Endodermal cell (in vitro differentiated cells): ENCODE data around the gene OR2B6. TPM values are rescaled to one million over a fixed set of nuclear protein-coding genes. Genes with fewer than 3 reads are reported as not detected.

Experiments
- DNase-seq: peaks from one replicate; pipeline ENCODE4 v3.0.0-alpha.2; 2017
- H3K27ac ChIP-seq: 2 replicates; pipeline ENCODE4 v1.5.1; 2013; ENCODE audit warnings: mild to moderate bottlenecking, low read depth, low read length, moderate library complexity
- H3K27me3 ChIP-seq: 2 replicates; pipeline ENCODE4 v1.6.1; 2013; ENCODE audit warnings: mild to moderate bottlenecking, low read length, moderate library complexity; ENCODE audit not compliant: insufficient read depth, control insufficient read depth, poor library complexity, severe bottlenecking
- H3K36me3 ChIP-seq: 2 replicates; pipeline ENCODE4 v1.7.0; 2013; ENCODE audit warnings: mild to moderate bottlenecking, low read length, moderate library complexity; ENCODE audit not compliant: control insufficient read depth, insufficient read depth
- H3K4me1 ChIP-seq: one replicate; pipeline ENCODE4 v1.7.0; 2013; ENCODE audit warnings: low read length; ENCODE audit not compliant: control insufficient read depth, insufficient read depth
- H3K4me3 ChIP-seq: 2 replicates; pipeline ENCODE4 v1.5.1; 2013; ENCODE audit warnings: mild to moderate bottlenecking, low read length, moderate library complexity
- H3K9ac ChIP-seq: 2 replicates; pipeline ENCODE4 v1.6.1; 2013; ENCODE audit warnings: mild to moderate bottlenecking, low read length, moderate library complexity; ENCODE audit not compliant: poor library complexity, severe bottlenecking; ENCODE audit errors: extremely low read depth
- H3K9me3 ChIP-seq: 2 replicates; pipeline ENCODE4 v1.6.1; 2013; ENCODE audit warnings: mild to moderate bottlenecking, low read length, moderate library complexity; ENCODE audit not compliant: control insufficient read depth
- H3K27ac Mint-ChIP-seq: 2 replicates; pipeline ENCODE4 v1.8.0; 2020; ENCODE audit warnings: mixed read lengths
- H3K27me3 Mint-ChIP-seq: 2 replicates; pipeline ENCODE4 v1.8.0; 2021; ENCODE audit warnings: mild to moderate bottlenecking, mixed read lengths; ENCODE audit not compliant: insufficient read depth
- H3K36me3 Mint-ChIP-seq: 2 replicates; pipeline ENCODE4 v1.8.0; 2020; ENCODE audit warnings: low read depth, mixed read lengths
- H3K4me1 Mint-ChIP-seq: 2 replicates; pipeline ENCODE4 v1.8.0; 2020; ENCODE audit warnings: mixed read lengths
- H3K4me3 Mint-ChIP-seq: 2 replicates; pipeline ENCODE4 v1.8.0; 2020; ENCODE audit warnings: mild to moderate bottlenecking, moderate library complexity, mixed read lengths
- H3K9me3 Mint-ChIP-seq: 2 replicates; pipeline ENCODE4 v1.8.0; 2020; ENCODE audit warnings: mild to moderate bottlenecking, mixed read lengths
- whole genome bisulfite sequencing, 2 experiments: methylation state at CpG; one replicate each; pipeline versions ENCODE4 v1.1.5 to v1.1.7; 2013; ENCODE audit warnings: missing lambda C conversion rate in 2 of 2, mixed read lengths in 1 of 2; ENCODE audit not compliant: insufficient coverage in 1 of 2, insufficient read length in 1 of 2; 5-methylcytosine and 5-hydroxymethylcytosine counted together
- total RNA-seq, 2 donors: library from RNA; stranded (reverse); fragmentation: NEBNext Ultra II Directional in 1 of 2; extraction: Animal tissue kit (Norgen Biotek cat#: 25700) in 1 of 2; gene quantifications; 2 replicates in 1 of 2; 3 replicates in 1 of 2; pipeline ENCODE4 v1.2.1, GENCODE V29; 2021
- TF ChIP-seq, protein P1 (sequence below): fragments of 200-600 bp; sonication (generic); conservative IDR thresholded peaks from 2 replicates; pipeline ENCODE4 v1.5.0; 2021; ENCODE audit warnings: antibody characterized with exemption, mild to moderate bottlenecking

Gene OR2B6
- total RNA-seq, 2 donors from 2014 or later, result not detected

DNA sequence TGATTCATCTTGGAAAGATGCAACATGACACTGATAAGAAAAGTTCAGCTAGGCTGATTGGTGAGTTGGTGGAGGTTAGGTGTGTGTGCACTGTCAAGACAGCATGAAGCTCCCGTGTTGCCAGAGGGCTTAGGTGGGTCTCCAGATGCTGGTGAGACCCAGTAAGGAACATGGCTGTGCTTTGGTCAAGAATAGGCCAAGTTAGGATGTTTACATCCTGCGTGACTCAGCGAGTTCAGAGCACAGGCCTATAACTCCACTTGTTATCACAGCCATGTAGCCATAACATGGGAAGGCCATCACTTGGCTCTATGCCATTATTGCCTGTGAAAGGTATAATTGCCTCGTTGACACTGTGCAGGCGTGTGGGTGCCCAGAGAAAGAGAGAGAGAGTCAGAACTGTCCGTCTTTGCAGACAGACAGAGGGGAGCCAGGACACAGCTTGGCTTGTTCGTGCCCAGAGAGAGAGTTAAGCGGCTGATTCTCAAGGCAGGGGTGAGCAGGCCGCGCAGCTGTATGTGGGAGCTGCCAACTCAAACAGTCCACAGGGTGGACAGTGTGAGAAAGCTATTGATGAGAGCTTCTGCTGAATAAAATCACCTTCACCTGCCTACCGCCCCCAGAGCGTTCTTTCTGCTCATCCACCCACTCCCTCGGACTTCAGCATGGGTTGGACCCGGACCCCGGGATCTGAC, 43.5 kb downstream of the OR2B6 start:
- TF ChIP-seq, protein P1, sequence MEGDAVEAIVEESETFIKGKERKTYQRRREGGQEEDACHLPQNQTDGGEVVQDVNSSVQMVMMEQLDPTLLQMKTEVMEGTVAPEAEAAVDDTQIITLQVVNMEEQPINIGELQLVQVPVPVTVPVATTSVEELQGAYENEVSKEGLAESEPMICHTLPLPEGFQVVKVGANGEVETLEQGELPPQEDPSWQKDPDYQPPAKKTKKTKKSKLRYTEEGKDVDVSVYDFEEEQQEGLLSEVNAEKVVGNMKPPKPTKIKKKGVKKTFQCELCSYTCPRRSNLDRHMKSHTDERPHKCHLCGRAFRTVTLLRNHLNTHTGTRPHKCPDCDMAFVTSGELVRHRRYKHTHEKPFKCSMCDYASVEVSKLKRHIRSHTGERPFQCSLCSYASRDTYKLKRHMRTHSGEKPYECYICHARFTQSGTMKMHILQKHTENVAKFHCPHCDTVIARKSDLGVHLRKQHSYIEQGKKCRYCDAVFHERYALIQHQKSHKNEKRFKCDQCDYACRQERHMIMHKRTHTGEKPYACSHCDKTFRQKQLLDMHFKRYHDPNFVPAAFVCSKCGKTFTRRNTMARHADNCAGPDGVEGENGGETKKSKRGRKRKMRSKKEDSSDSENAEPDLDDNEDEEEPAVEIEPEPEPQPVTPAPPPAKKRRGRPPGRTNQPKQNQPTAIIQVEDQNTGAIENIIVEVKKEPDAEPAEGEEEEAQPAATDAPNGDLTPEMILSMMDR, result no peak
- H3K9me3 ChIP-seq, result no peaks in the 10 kb centered on the region
- Mint-ChIP-seq H3K27ac (no peak overlapping the region), H3K4me1 (peaks cover 17% of the 10 kb centered on the region), H3K9me3 (no peaks in the 10 kb centered on the region), H3K4me3 (no peak overlapping the region), H3K27me3 (peaks cover 3% of the 10 kb centered on the region), H3K36me3 (no peaks in the 10 kb centered on the region)
- no peak overlapping the region for H3K27ac ChIP-seq
- 91 to 93% methylated on average over 3 to 15 of the region's 15 CpGs for WGBS, 2 experiments
- no peak for DNase-seq
- H3K9ac ChIP-seq, result no peak overlapping the region
- no peak overlapping the region for H3K4me3 ChIP-seq
- no peaks in the 10 kb centered on the region for H3K27me3 ChIP-seq
- H3K36me3 ChIP-seq, result no peaks in the 10 kb centered on the region
- H3K4me1 ChIP-seq, result no peaks in the 10 kb centered on the region

DNA sequence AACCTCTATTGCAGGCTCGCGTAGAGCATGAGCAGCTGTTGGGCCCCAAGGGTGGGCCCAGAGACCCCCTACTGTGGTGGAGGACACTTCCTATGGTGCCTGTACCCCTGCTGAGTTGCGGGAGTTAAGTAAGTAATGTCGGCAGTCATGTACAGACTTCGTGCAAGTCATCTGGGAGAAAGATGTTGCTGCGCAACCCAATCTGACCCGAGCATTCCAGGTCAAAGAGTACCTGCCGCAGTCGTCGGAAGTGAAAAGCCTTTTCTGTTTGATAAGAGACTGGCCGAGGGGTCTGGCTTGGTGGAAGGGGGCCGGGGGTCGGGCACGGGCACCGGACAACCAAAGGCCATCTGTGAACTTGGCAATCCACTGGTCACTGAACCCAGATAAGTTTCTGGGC, 44.3 kb downstream of the OR2B6 start:
- H3K9me3 Mint-ChIP-seq, result no peaks in the 10 kb centered on the region
- H3K4me1 Mint-ChIP-seq, result peaks cover 17% of the 10 kb centered on the region
- Histone ChIP-seq H3K27me3 (no peaks in the 10 kb centered on the region), H3K36me3 (no peaks in the 10 kb centered on the region), H3K27ac (no peak overlapping the region), H3K9ac (no peak overlapping the region), H3K9me3 (no peaks in the 10 kb centered on the region), H3K4me3 (no peak overlapping the region), H3K4me1 (no peaks in the 10 kb centered on the region)
- no peak overlapping the region for H3K27ac Mint-ChIP-seq
- TF ChIP-seq, protein P1, result no peak
- DNase-seq, result no peak
- no peaks in the 10 kb centered on the region for H3K36me3 Mint-ChIP-seq
- 93% methylated on average over 15 of the region's 15 CpGs for WGBS, 2 experiments
- H3K4me3 Mint-ChIP-seq, result no peak overlapping the region
- peaks cover 2% of the 10 kb centered on the region for H3K27me3 Mint-ChIP-seq

DNA sequence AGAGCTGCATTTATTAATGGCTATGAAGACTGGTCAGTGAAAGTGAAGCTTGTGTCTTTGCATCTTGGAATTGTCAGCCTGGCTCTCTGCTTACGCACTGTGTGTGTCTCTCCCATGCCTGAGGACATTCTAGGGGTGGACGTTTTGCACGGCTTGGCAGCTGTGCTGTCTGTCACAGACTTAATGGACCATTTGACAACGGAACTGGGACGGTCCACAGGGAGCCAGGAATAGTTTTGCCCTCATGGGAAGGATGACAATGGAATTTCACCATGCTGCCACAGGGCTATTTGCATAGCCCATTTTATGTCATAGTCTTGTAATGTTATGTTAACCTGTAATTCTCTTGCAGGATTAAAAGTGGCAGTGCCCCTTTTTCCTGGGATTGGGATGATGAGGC, 44.7 kb downstream of the OR2B6 start:
- H3K27me3 Mint-ChIP-seq, result no peaks in the 10 kb centered on the region
- H3K9me3 ChIP-seq, result no peaks in the 10 kb centered on the region
- H3K4me3 ChIP-seq, result no peak overlapping the region
- H3K4me1 ChIP-seq, result no peaks in the 10 kb centered on the region
- DNase-seq, result no peak
- H3K27me3 ChIP-seq, result no peaks in the 10 kb centered on the region
- H3K36me3 ChIP-seq, result no peaks in the 10 kb centered on the region
- 86 to 100% methylated on average over 1 to 5 of the region's 5 CpGs for WGBS, 2 experiments
- H3K4me3 Mint-ChIP-seq, result no peak overlapping the region
- H3K9ac ChIP-seq, result no peak overlapping the region
- H3K9me3 Mint-ChIP-seq, result no peaks in the 10 kb centered on the region
- H3K4me1 Mint-ChIP-seq, result peaks cover 17% of the 10 kb centered on the region
- TF ChIP-seq, protein P1, result no peak
- H3K27ac ChIP-seq, result no peak overlapping the region
- no peak overlapping the region for H3K27ac Mint-ChIP-seq
- H3K36me3 Mint-ChIP-seq, result no peaks in the 10 kb centered on the region
